NCI-H524 treated with DMSO at 0.1 percent for 48 hours (cell line): ENCODE results near the gene ASNSD1.
"Not testable (repeated sequence)": the region's sequence is repeated elsewhere in the genome, so short reads cannot be mapped to it uniquely, and the experiment has no call there.

Experiments used
- DNase-seq: peaks from one replicate; lab custom pipeline; 2025; lab: John Stamatoyannopoulos, UW

The ASNSD1 gene

GRCh38 chr2:189687796-189688195 is 26.5 kb downstream of the ASNSD1 start:
- not testable (repeated sequence) for DNase-seq

- no peak for DNase-seq
Measured at GRCh38 chr2:189696223-189696622, 35.0 kb downstream of the ASNSD1 start.

- DNase-seq: no peak
Measured at GRCh38 chr2:189698020-189698887, 37.0 kb downstream of the ASNSD1 start.

GRCh38 chr2:189700681-189701080 is 39.4 kb downstream of the ASNSD1 start:
- no peak for DNase-seq

DNA sequence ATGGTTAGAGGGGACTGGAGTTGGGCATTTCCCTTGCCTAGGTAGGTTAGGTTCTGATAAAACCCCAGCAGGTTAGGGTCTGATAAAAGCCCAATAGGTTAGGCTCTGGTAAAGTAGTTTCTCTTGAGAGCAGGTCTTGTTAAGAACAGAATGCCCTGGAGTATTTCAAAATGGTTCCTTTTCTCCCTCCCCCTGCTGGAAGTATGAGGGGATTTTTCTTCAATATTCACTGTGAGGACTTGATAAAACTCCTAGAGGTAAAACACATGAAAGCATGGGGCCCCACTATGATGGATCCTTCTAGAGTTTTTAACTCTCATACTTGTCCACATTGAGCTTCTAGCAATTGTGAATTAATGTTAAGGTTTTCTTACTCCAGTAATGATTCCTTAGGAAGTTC is 40.8 kb downstream of the ASNSD1 start:
- DNase-seq: no peak

- no peak for DNase-seq
Measured at GRCh38 chr2:189709501-189710221, 48.4 kb downstream of the ASNSD1 start.

- not testable (repeated sequence) for DNase-seq
Measured at GRCh38 chr2:189717593-189717992, 56.3 kb downstream of the ASNSD1 start.

- no peak for DNase-seq
Measured at GRCh38 chr2:189719571-189719970, 58.3 kb downstream of the ASNSD1 start.
